Muscle layer of duodenum (tissue), 2 donors: Measurements from ENCODE around the gene DAB1.
"Not testable (repeated sequence)": the region's sequence is repeated elsewhere in the genome, so short reads cannot be mapped to it uniquely, and the experiment has no call there.

Experiments
- H3K27ac ChIP-seq: one replicate; pipeline ENCODE4 v1.7.0; 2013; ENCODE audit warnings: mild to moderate bottlenecking, low read length
- H3K27me3 ChIP-seq: one replicate; pipeline ENCODE4 v1.7.0; 2013; ENCODE audit warnings: low read depth, mild to moderate bottlenecking, control low read depth, low read length
- H3K36me3 ChIP-seq, 2 donors: one replicate each; pipeline ENCODE4 v1.7.0; 2013; ENCODE audit warnings: low read length in 2 of 2, control low read depth in 1 of 2, mild to moderate bottlenecking in 1 of 2; ENCODE audit not compliant: insufficient read depth in 2 of 2, control insufficient read depth in 1 of 2
- H3K4me1 ChIP-seq, 2 donors: one replicate each; pipeline ENCODE4 v1.7.0; 2013; ENCODE audit warnings: low read length in 2 of 2, mild to moderate bottlenecking in 2 of 2, control low read depth in 1 of 2, moderate library complexity in 1 of 2; ENCODE audit not compliant: insufficient read depth in 2 of 2, control insufficient read depth in 1 of 2
- H3K4me3 ChIP-seq, 2 donors: one replicate each; pipeline ENCODE4 v1.7.0; 2013; ENCODE audit warnings: low read length in 2 of 2, low read depth in 1 of 2, mild to moderate bottlenecking in 1 of 2
- H3K9me3 ChIP-seq, 2 donors: one replicate each; pipeline ENCODE4 v1.7.0; 2013; ENCODE audit warnings: low read length in 2 of 2, control low read depth in 1 of 2, mild to moderate bottlenecking in 1 of 2; ENCODE audit not compliant: control insufficient read depth in 1 of 2
- donor health status: healthy.

DAB1 gene

DNA sequence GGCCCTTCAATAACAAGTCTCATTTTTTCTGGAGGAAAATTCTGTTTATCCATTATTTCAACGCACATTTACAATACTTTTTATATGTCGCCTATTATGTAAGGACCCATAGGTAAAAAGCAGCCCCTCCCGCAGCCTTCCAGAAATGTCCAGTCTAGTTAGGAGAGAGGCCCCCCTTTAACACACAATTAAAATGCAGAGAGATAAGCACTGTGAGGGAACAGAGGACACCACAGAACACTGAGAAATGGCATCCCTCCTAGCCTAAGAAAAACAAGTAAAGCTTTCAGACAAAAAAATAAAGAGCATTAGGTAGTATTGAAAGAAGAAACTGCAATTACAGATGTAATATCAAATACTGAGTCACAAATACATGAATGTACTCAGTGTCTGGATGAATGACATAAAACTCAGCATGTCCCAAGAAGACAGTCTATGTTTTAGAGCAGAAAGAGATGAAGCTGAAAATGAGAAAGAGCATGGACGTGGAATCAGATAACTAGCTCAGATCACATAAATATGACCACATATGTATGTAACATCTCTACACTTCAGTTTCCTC is 62.9 kb downstream of the DAB1 start:
- H3K36me3 ChIP-seq, result no peaks in the 10 kb centered on the region
- no peak overlapping the region for H3K4me3 ChIP-seq
- H3K27me3 ChIP-seq, result no peaks in the 10 kb centered on the region
- peaks cover 0 to 3% of the 10 kb centered on the region in 2 donors for H3K9me3 ChIP-seq
- H3K4me1 ChIP-seq, result no peaks in the 10 kb centered on the region
- H3K27ac ChIP-seq, result no peak overlapping the region

DNA sequence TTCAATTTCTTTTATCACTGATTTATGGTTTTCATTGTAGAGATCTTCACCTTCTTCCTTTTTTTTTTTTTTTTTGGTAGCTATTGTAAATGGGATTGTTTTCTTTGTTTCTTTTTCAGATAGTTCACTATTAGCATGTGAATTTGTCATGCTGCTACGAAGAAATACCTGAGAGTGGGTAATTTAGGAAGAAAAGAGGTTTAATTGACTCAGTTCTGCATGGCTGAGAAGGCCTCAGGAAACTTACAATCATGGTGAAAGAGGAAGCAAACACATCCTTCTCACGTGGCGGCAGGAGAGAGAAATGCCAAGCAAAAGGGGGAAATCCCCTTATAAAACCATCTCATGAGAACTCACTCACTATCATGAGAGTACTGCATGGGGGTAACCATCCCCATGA is 66.4 kb downstream of the DAB1 start:
- Histone ChIP-seq H3K27ac (no peak overlapping the region), H3K4me1 (peaks cover 0 to 5% of the 10 kb centered on the region in 2 donors), H3K27me3 (no peaks in the 10 kb centered on the region), H3K9me3 (peaks cover 0 to 3% of the 10 kb centered on the region in 2 donors), H3K36me3 (no peaks in the 10 kb centered on the region), H3K4me3 (no peak overlapping the region)

DNA sequence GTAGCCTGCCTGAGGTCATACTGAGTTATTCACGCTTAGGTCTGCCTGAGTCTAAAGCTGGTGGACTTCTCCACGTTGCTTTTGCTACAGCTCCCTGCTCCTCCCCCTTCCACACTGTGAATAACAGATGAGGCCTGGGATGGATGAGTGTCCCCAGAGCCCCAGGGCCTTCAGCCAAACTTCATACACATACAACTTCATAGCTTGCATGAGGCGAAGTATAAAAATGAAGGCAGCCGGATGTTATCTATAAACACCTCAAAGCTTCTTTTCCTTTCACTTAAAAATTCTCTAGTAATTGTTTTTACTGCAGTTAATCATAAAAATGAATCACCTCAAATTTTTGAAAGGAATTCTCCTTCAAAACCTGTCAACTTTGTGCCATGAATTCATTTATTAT is 70.2 kb downstream of the DAB1 start:
- H3K27ac ChIP-seq, result no peak overlapping the region
- peaks cover 0 to 5% of the 10 kb centered on the region in 2 donors for H3K4me1 ChIP-seq
- no peak overlapping the region for H3K4me3 ChIP-seq
- H3K36me3 ChIP-seq, result no peaks in the 10 kb centered on the region
- no peaks in the 10 kb centered on the region for H3K27me3 ChIP-seq
- peaks cover 0 to 2% of the 10 kb centered on the region in 2 donors for H3K9me3 ChIP-seq

DNA sequence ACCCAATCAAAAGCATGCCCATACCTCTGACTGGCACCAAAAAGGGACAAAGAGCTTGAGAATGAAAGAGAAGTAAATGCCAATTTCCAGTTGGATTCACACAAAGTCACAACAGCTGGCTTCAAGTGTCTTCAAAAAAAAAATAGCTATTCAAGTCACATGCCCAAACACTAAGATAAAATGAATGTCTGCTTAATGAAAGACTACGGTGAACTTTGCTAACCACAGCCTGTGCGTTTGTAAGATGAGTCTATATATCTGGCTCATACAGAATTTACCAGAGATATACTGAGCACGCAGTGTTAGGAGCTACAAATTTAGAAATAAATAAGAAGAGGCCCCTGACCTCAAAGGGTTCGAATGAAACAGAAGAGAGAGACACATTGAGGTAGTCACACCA is 73.2 kb downstream of the DAB1 start:
- H3K36me3 ChIP-seq, result no peaks in the 10 kb centered on the region
- H3K9me3 ChIP-seq, result no peaks in the 10 kb centered on the region
- no peaks in the 10 kb centered on the region for H3K27me3 ChIP-seq
- no peak overlapping the region for H3K4me3 ChIP-seq
- no peak overlapping the region for H3K27ac ChIP-seq
- H3K4me1 ChIP-seq, result peaks cover 0 to 5% of the 10 kb centered on the region in 2 donors

DNA sequence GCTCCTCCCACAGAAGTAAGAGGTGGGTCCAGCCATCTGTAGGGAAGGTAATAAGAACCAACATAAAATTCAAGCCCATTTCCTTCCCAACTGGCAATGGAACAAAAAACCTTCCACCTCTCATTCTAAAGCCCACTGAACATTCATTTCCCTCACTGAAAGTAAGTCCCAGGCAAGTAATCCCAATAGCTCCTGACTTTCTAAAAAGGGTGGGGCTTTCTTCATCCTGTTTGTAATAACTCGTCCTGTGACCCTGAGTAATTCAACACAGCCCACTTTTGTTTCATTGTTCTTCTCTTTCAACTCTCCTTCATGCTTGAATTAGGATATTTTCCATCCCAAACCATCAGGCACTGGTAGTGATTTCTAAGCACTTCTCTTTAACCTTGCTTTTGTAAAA is 74.9 kb downstream of the DAB1 start:
- H3K27me3 ChIP-seq, result no peaks in the 10 kb centered on the region

DNA sequence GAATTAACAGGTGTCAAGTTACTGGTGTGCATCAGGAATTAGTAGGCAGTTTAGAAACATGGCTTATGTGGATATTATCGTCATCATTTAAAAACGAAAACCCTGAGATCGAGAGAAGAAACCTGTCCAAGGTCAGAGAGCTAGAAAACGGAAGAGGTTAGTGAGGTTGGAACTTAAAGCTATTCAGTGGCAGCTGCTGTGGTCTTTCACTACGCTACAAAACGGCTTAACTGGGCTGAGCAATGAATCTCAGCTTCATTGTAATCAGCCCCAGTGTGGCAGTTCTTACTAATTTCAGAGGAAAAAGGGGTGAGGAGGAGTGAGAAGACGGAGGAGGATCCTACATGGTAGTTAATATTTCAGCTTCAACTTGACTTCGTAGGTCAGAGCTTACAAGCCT is 77.9 kb downstream of the DAB1 start:
- Histone ChIP-seq H3K4me1 (no peaks in the 10 kb centered on the region), H3K27ac (no peak overlapping the region), H3K4me3 (no peak overlapping the region), H3K9me3 (no peaks in the 10 kb centered on the region), H3K27me3 (no peaks in the 10 kb centered on the region), H3K36me3 (no peaks in the 10 kb centered on the region)

More for the DNA sequence above, 74.9 kb downstream of the DAB1 start:
- no peak overlapping the region for H3K27ac ChIP-seq
- H3K9me3 ChIP-seq, result no peaks in the 10 kb centered on the region
- no peak overlapping the region for H3K4me3 ChIP-seq
- peaks cover 0 to 5% of the 10 kb centered on the region in 2 donors for H3K4me1 ChIP-seq
- no peaks in the 10 kb centered on the region for H3K36me3 ChIP-seq

DNA sequence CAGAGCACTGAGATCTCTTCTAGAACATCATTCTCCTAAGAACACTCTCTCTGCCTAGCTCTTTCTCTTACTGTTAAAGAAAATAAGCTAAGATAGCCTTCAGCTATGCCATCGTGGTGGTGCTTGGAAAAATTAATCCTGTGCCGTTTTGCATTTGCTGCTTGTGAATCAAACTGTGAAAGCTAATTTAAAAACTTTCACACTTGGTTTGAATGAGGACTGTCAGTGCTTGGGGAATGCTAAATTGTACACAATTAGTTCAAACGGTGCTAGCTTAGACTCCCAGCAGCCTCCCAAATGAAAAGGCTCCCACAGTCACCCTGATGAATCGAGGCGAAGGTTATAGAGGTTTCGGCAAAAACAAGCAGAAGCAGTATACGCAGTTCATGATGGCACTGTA is 79.6 kb downstream of the DAB1 start:
- H3K27me3 ChIP-seq, result no peaks in the 10 kb centered on the region
- no peaks in the 10 kb centered on the region for H3K36me3 ChIP-seq
- H3K4me1 ChIP-seq, result no peaks in the 10 kb centered on the region
- H3K9me3 ChIP-seq, result no peaks in the 10 kb centered on the region
- H3K27ac ChIP-seq, result no peak overlapping the region
- H3K4me3 ChIP-seq, result no peak overlapping the region

DNA sequence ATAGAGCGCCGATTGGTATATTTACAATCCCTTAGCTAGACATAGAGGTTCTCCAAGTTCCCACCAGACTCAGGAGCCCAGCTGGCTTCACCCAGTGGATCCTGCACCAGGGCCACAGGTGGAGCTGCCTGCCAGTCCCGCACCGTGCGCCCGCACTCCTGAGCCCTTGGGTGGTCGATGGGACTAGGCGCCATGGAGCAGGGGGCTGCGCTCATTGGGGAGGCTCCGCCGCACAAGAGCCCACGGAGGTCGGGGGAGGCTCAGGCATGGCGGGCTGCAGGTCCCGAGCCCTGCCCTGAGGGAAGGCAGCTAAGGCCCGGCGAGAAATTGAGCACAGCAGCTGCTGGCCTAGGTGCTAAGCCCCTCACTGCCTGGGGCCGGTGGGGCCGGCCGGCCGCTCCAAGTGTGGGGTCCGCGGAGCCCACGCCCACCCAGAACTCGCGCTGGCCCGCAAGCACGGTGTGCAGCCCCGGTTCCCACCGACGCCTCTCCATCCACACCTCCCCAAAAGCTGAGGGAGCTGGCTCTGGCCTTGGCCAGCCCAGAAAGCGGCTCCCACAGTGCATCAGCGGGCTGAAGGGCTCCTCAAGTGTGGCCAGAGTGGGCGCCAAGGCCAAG is 80.5 kb downstream of the DAB1 start:
- H3K4me1 ChIP-seq, H3K4me3 ChIP-seq, H3K36me3 ChIP-seq, H3K27ac ChIP-seq, H3K9me3 ChIP-seq, H3K27me3 ChIP-seq: not testable (repeated sequence)

DNA sequence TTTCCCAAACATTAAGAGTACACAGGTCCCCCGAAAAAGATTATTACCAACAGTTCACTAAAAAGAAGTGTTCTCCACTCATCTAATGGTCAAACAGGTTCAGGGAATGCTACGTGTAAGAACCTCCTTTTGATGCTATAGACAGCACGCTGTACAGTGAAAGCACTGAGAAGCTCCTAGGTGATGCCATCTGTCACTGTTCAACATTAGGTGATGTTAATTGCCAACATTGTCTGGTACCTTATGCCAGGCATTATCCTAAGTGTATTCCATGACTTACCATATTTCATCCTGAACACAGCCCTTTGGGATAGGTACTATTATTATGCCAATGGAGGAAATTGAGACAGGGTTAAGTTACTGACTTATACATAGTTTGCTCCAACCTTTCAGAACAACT is 82.1 kb downstream of the DAB1 start:
- H3K4me3 ChIP-seq, result no peak overlapping the region
- no peaks in the 10 kb centered on the region for H3K4me1 ChIP-seq

DNA sequence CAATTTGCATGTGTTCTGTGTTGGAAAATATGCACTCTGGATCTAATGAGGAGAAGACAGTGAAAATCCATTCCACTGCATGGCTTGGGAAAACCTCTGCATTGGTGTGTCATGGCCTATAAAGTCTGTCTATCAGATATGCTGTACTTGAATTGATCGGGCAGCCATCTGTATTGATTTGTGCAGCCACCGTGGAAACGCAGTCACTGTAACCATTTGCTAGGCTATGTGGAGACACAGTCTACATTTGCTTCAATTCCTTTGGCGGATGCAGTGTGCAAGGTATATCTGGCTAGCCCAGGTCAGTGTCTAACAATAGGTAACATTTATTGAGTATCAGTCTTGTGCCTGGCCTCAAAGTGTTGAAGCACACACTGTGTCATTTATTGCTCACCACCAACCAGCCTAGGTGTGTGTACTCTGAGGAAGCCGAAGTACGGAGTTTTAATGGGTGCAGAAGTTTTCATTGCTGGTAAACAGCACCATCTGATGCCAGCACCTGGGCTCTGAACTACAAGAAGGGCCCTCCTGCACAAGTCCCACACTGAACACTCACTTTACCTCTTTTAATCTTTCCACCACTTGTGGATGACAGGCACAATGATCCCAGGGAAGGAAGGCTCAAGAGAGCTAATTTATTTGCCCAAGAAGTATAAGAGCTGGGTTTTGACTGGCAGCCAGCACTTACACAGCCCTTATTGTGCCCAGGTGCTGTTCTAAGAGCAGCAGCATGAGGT is 83.4 kb downstream of the DAB1 start:
- H3K36me3 ChIP-seq, result no peaks in the 10 kb centered on the region
- H3K27ac ChIP-seq, result no peak overlapping the region
- H3K4me1 ChIP-seq, result no peaks in the 10 kb centered on the region
- no peaks in the 10 kb centered on the region for H3K9me3 ChIP-seq
- H3K27me3 ChIP-seq, result no peaks in the 10 kb centered on the region
- no peak overlapping the region for H3K4me3 ChIP-seq

More for the DNA sequence above, 82.1 kb downstream of the DAB1 start:
- Histone ChIP-seq H3K27ac (no peak overlapping the region), H3K27me3 (no peaks in the 10 kb centered on the region), H3K9me3 (no peaks in the 10 kb centered on the region), H3K36me3 (no peaks in the 10 kb centered on the region)

DNA sequence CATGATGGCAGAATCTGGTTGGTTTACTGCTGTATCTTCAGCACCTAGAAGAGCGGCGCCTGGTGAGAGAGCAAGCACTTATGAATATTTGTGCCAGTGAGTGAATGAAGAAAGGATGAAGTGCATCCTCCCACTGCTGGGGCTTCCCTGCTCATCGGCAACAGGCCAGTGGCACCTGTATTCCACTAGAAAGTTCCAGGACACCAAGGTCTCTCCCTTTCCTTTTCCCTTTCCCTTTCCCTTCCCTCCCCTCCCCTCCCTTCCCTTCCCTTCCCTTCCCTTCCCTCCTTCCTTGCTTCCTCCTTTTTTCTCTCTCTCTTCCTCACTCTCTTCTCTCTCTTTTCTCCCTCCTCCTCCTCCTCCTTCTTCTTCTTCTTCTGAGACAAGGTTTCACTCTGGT is 86.2 kb downstream of the DAB1 start:
- Histone ChIP-seq H3K27ac (no peak overlapping the region), H3K9me3 (no peaks in the 10 kb centered on the region), H3K27me3 (no peaks in the 10 kb centered on the region), H3K4me1 (no peaks in the 10 kb centered on the region), H3K4me3 (no peak overlapping the region), H3K36me3 (no peaks in the 10 kb centered on the region)
